Measurements from ENCODE around the gene ADPGK.
"Not testable (repeated sequence)": the region's sequence is repeated elsewhere in the genome, so short reads cannot be mapped to it uniquely, and the experiment has no call there.

ADPGK gene

DNA sequence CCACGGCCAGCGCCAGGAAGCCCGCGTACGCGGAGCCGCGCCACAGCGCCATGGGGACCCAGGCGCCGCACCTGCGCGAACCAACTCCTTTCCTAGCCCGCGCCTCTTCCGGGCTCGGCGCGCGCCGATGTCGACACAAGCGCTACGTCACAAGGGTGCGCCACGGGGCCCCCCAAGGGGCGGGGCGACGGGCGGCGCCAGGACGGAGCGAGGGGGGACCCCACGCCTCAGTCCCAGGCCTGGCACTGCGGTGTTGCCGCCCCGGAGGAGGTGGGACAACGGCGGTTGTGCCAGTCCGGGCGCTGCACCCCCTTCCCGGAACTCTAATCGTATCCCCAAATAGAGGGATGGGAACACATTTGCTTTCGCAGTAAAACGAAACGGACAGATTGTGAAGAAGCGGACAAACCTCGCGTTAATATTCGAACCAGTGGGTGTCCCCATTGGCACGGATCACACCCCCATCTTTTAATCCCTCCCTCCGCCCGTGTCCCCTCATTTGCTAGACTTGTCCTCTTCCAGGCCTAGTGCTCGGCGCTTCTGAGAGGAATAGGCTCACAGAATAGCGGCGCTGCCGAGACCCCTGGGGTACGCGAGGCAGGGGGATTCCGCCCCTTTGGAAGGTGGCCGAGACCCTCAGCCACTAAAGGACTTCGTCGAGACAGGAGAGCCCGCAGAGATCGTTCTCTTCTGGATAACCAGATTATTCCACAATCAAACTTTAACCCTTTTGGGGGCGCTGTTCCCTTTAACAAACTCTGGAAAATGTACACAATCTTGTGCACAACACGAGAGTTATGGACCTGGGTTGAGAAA lies at the start of gene ADPGK:
Gene ADPGK, minus strand, starts transcription at position 119 of the 816 bp plus-strand sequence. Its CDS starts 67 bp downstream, at position 52.
- DNase-seq (ENCODE audit: low read depth, low spot score), result peak; percentile 91

GRCh38 chr15:72827226-72827625 lies 43.7 kb upstream of the ADPGK start:
- DNase-seq (ENCODE audit: low read depth, low spot score), result no peak

DNA sequence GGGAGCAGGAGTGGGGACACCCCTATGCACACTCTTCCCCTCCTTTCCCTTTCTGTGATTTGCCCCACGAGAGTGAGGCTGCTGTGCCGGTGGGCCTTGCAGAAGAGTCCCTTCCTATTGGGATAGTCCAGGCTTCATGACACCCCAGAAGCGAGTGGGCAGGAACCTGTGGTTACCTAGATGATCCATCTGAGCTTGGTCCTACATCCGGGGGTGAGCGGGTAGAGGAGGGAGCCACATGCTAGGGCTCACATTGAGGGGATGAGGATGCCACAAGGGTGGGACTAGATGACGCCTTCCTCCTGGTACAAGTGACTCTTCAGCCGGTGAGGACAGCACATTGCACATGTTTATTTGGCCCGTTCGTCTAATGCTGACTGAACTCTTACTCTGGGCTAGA lies 43.1 kb upstream of the ADPGK start:
- DNase-seq (ENCODE audit: low read depth, low spot score), result no peak

DNA sequence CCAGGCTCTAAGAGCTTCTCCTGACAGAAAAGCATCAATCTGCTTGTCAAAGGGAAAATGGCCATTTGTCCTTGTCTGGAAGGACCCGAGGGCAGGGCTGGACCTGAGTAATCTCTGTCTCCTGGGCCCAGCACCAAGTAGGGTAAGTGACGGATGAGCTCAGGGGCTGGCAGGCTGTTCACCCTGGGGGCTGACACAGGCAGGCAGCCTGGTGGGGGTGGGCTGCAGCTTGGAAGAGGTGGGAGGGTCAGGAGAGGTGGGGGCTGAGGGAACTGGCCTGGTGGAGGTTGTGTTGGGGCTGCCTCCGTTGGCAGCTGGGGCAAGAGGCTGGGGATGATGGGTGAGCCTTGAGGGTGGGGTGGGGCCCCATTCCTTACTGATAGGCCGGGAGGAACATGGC lies 42.3 kb upstream of the ADPGK start:
- DNase-seq (ENCODE audit: low read depth, low spot score), result peak; percentile 90

- no peak for DNase-seq (ENCODE audit: low read depth, low spot score)
These were observed 41.2 kb upstream of the ADPGK start for GRCh38 chr15:72824781-72825180.

GRCh38 chr15:72824112-72824511 lies 40.6 kb upstream of the ADPGK start:
- no peak for DNase-seq (ENCODE audit: low read depth, low spot score)

GRCh38 chr15:72820278-72820677 lies 36.7 kb upstream of the ADPGK start:
- DNase-seq (ENCODE audit: low read depth, low spot score), result no peak

DNA sequence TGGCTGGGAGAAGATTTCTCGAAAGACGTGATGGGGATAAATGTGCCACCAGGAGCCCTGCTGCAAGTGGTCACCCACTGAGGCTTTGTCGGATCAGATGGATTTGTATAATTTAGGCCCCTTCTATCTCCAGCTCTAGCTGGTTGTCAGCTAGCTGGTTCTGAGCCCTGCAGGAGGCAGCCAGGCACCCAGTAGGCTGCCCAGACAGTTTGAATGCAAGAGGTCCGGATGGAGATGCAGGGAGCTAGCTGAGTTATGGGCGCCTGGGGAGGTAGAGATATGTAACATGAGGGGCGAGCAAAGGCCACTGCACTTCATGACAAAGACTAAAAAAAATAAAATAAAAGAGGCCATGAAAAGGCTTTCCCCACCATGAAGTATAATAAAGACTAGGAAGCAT lies 35.1 kb upstream of the ADPGK start:
- no peak for DNase-seq (ENCODE audit: low read depth, low spot score)

DNA sequence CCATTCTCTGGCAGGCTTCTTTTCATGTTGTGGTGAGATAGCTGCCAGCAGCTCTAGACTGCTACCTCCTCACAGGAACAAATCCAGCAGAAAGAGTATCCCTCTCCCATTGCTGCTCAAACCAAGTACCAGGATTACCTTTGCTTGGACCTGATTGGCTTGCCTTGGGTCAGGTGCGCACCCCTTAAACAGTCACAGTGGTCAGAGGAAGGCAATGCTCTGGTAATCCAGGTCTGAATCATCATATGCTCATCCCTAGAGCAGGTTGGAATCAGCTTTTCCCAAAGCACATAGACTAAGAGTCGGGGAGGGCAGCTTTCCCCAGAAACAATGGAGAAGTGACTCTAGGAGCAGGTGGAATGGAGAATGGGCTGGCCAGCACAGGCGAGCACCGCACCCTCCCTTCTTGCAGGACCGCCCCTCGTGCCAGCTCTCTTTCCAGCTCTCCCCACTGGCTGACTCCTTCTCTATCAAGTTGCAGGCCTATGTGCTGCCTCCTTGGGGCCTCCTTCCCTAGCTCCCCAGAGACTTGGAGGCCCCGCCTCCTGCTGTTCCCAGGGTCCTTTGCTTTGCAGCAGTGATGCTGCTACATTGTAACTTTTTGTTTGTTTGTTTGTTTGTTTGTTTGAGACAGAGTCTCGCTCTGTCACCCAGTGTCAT lies 29.9 kb upstream of the ADPGK start:
- DNase-seq (ENCODE audit: low read depth, low spot score), result no peak

GRCh38 chr15:72809329-72809728 lies 25.8 kb upstream of the ADPGK start:
- no peak for DNase-seq (ENCODE audit: low read depth, low spot score)

DNA sequence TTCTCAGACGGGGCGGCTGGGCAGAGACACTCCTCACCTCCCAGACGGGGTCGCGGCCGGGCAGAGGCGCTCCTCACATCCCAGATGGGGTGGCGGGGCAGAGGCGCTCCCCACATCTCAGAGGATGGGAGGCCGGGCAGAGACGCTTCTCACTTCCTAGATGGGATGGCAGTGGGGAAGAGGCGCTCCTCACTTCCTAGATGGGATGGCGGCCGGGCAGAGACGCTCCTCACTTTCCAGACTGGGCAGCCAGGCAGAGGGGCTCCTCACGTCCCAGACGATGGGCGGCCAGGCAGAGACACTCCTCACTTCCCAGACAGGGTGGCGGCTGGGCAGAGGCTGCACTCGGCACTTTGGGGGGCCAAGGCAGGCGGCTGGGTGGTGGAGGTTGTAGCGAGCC lies 23.8 kb upstream of the ADPGK start:
- DNase-seq (ENCODE audit: low read depth, low spot score), result not testable (repeated sequence)

GRCh38 chr15:72803006-72803405 lies 19.4 kb upstream of the ADPGK start:
- DNase-seq (ENCODE audit: low read depth, low spot score), result no peak

DNA sequence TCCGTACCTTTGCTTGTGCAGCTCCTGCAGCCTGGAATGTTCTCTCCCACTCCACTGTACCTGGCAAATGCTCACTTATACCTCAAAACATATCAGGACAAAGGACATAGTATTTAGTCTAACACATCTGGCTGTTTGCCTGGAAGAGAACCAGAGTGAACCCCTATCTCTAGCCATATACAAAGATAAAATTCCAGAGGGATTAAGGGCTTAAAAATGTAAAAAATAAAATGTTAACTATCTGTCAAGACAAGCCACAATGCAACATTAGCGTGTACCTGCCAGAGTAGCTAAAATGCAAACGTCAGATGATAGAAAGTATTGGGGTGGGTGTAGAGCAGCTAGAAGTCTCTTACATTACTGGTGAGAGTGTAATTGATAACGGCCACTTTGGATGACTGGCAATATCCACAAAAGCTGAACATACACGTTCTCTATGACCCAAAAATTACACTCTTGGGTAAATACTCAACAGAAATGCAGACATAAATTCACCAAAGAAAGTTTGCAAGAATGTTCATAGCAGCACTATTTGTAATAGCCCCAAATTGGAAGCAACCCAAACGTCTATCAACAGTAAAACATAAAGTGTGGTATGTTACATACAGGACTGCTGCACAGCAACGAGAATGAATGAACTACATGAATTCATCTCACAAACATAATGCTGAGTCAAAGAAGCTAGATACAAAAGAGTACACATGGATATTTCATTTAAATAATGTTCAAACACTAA lies 18.2 kb upstream of the ADPGK start:
- DNase-seq (ENCODE audit: low read depth, low spot score), result no peak

DNA sequence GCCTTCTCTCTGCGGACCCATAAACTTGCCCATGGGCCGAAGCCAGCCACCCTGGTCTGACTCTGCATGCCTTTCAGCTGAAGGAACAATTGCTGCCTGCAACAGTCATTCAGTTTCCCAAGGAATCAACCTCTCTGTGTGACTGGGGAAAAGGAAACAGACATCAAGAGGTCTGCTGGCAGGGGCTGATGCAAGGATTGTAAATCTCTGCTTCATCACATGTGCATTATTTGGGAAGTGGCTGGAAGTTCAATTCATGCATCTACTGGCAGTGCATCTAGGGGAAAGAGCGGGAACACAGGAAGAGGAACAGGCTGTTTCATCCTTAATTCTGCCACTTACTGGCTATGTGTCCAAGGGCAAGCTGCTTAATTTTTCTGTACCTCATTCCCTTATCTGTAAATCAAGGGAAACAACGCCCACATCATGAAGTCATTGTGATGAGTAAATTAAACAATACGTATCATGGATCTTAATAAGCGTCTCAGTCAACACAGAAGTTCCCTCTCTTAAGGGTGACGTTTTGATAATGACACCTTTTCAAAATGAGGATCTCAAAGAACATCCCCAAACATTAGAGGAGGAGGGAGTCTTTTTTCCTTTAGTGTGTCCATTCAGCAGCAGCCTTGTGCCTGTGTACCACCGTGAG lies 17.4 kb upstream of the ADPGK start:
- DNase-seq (ENCODE audit: low read depth, low spot score), result no peak

- no peak for DNase-seq (ENCODE audit: low read depth, low spot score)
These were observed 14.3 kb upstream of the ADPGK start for GRCh38 chr15:72797834-72798233.

GRCh38 chr15:72797338-72797689 lies 13.8 kb upstream of the ADPGK start:
- DNase-seq (ENCODE audit: low read depth, low spot score), result no peak

GRCh38 chr15:72796515-72797337 lies 13.2 kb upstream of the ADPGK start:
- DNase-seq (ENCODE audit: low read depth, low spot score), result peak; percentile 71

DNA sequence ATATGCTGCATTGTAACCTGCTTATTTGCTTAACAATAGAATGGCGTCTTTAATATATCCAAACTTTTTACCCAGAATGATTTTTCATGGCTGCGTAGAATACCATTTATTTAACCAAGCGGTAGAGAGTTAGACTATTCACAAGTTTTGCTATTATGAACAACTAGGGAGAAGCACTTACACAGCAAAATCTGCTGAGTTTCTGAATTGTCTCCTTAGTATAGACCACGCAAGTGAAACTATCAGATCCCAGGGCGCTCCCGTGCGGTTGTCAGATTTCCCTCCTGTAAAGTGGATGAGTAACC lies 12.6 kb upstream of the ADPGK start:
- no peak for DNase-seq (ENCODE audit: low read depth, low spot score)

DNA sequence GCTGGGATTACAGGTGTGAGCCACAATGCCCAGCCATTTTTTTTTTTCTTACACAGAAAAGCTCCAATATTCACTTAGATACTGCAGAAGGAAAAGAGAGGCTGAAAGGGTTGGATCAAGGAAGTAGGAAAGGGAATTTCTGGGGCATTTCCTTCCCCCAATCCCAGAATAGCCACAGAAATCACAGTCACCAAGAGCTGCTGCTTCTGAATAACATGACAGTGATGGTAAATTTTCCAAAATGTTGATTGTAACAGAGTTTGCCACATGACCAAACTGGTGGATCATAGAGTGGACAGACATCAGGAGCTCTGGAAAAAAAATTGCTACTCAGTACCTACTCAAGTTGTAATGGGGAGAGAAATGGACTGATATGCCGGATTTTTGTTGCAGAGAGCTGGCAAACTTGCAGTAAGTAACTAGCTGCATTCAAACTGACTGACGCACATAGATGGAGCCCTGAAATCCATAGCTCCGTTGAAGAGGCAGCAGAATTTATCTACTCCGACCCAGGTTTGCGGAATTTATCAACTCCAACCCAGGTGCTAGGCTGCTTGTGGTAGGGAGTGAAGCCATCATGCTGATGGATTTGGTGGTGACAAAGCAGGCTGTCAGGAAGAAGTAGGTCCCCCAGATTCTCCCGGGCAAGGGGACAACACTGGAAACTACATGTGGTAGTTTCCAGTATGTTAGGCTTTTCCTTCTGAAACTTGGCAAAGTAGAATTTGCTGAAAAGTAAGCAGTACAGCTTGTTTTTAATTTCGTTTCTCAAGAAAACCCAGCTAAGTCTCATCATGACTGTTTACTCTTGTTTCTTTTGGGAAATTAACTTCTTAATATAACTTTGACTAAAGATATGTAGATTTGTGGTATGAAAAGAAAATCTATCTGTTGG lies 10.5 kb upstream of the ADPGK start:
- DNase-seq (ENCODE audit: low read depth, low spot score), result no peak

DNA sequence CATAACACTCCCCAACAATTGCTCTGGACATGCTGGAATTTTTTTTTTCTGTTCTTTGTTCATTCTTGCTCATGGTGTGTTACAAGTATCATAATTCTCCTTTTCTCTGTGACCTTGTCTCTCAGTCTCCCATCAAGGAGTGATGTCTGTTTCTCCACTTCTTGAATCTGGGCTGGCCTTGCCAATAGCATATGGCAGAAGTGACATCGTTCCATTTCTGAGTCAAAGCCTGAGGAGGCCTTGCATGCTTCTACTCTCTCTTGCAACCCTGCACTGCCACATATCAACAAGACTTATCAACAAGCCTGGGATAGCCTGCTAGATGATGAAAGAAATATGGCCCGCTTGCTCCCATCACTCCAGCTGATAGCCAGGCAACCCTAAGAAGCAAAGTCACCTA lies 8.9 kb upstream of the ADPGK start:
- DNase-seq (ENCODE audit: low read depth, low spot score), result no peak

Measured in ELF-1 (cell line).